B cell (primary cell): ENCODE data around the gene PPP1R14D. TPM values are rescaled to one million over a fixed set of nuclear protein-coding genes. Genes with fewer than 3 reads are reported as not detected.

Source experiments
- ATAC-seq: fragments of 200-7000 bp; cut with Tn5 transposase; one replicate; pipeline ENCODE4 v1.10.0; 2021; ENCODE audit warnings: low read depth, mild to moderate bottlenecking, moderate number of reproducible peaks, moderate library complexity
- CTCF ChIA-PET: fragments of 350-600 bp; sonication (Branson Sonifier 250); formaldehyde crosslinking; loops from one replicate; lab custom pipeline; 2021; ENCODE audit warnings: antibody characterized with exemption, inconsistent platforms; lab: Charles Lee
- POLR2A ChIA-PET: fragments of 350-600 bp; sonication (Branson Sonifier 250); formaldehyde crosslinking; loops from one replicate; lab custom pipeline; 2021; ENCODE audit warnings: antibody characterized with exemption; lab: Charles Lee
- DNase-seq: peaks from one replicate; pipeline ENCODE4 v3.0.0; 2013
- H2AFZ ChIP-seq: 2 replicates; pipeline ENCODE4 v1.6.1; 2012; ENCODE audit warnings: mild to moderate bottlenecking, low read depth, low read length; ENCODE audit not compliant: insufficient read depth, poor library complexity, severe bottlenecking
- H3K27ac ChIP-seq, 2 donors: 1 replicate in 1 of 2; 2 replicates in 1 of 2; pipeline ENCODE4 v1.5.1; 2012 to 2013; ENCODE audit warnings: low read length in 2 of 2, mild to moderate bottlenecking in 2 of 2, moderate library complexity in 1 of 2
- H3K27me3 ChIP-seq, 4 experiments: fragments of 200-600 bp in 1 of 4; sonication (generic) in 1 of 4; replicated peaks in 1 of 4; 1 replicate in 2 of 4; 2 replicates in 2 of 4; pipeline versions ENCODE4 v1.6.1 to v1.7.0; 2013 to 2016; ENCODE audit warnings: low read length in 3 of 4, mild to moderate bottlenecking in 2 of 4, mixed read lengths in 1 of 4, moderate library complexity in 1 of 4; ENCODE audit not compliant: insufficient read depth in 4 of 4, control insufficient read depth in 3 of 4; ENCODE audit errors: control extremely low read depth in 1 of 4
- H3K36me3 ChIP-seq, 2 experiments: replicated peaks in 1 of 2; 1 replicate in 1 of 2; 2 replicates in 1 of 2; pipeline versions ENCODE4 v1.6.1 to v1.7.1; 2013; ENCODE audit warnings: low read length in 1 of 2; ENCODE audit not compliant: insufficient read depth in 2 of 2, control insufficient read depth in 1 of 2; ENCODE audit errors: control extremely low read depth in 1 of 2, extremely low read depth in 1 of 2
- H3K4me1 ChIP-seq, 2 donors: fragments of 200-600 bp in 1 of 2; sonication (generic) in 1 of 2; 1 replicate in 1 of 2; 2 replicates in 1 of 2; pipeline versions ENCODE4 v1.5.1 to v1.6.1; 2013 to 2017; ENCODE audit warnings: low read length in 2 of 2; ENCODE audit not compliant: control insufficient read depth in 2 of 2, insufficient read depth in 2 of 2
- H3K4me2 ChIP-seq: replicated peaks from 2 replicates; pipeline ENCODE3; 2012; ENCODE audit warnings: mild to moderate bottlenecking, low read depth, low read length; ENCODE audit not compliant: poor library complexity, severe bottlenecking
- H3K4me3 ChIP-seq, 5 experiments: fragments of 200-600 bp in 1 of 5; sonication (generic) in 1 of 5; 1 replicate in 3 of 5; 2 replicates in 2 of 5; pipeline versions ENCODE4 v1.5.1 to v1.7.0; 2011 to 2016; ENCODE audit warnings: low read length in 4 of 5, mild to moderate bottlenecking in 4 of 5, low read depth in 2 of 5, control low read depth in 1 of 5, moderate library complexity in 1 of 5; ENCODE audit not compliant: insufficient read depth in 1 of 5; ENCODE audit errors: control extremely low read depth in 1 of 5, extremely low read depth in 1 of 5
- H3K79me2 ChIP-seq: fragments of 200-600 bp; sonication (generic); one replicate; pipeline ENCODE4 v1.6.0; 2016; ENCODE audit warnings: low read length; ENCODE audit not compliant: control insufficient read depth, insufficient read depth
- H3K9ac ChIP-seq: fragments of 200-600 bp; sonication (generic); 2 replicates; pipeline ENCODE4 v1.6.1; 2017; ENCODE audit warnings: mild to moderate bottlenecking, low read length, moderate library complexity
- H3K9me3 ChIP-seq, 3 donors: one replicate each; pipeline versions ENCODE4 v1.6.1 to v1.7.1; 2013; ENCODE audit warnings: low read length in 2 of 3; ENCODE audit not compliant: control insufficient read depth in 2 of 3, insufficient read depth in 1 of 3; ENCODE audit errors: control extremely low read depth in 1 of 3
- H4K20me1 ChIP-seq: 2 replicates; pipeline ENCODE4 v1.6.0; 2012; ENCODE audit warnings: mild to moderate bottlenecking, low read length; ENCODE audit not compliant: insufficient read depth, control insufficient read depth, poor library complexity, severe bottlenecking
- H3K27ac Mint-ChIP-seq: one replicate; pipeline ENCODE4 v1.8.0; 2021; ENCODE audit warnings: mixed read lengths
- H3K27me3 Mint-ChIP-seq: one replicate; pipeline ENCODE4 v1.8.0; 2021; ENCODE audit warnings: mixed read lengths
- H3K4me1 Mint-ChIP-seq: one replicate; pipeline ENCODE4 v1.8.0; 2021; ENCODE audit warnings: mixed read lengths
- H3K4me3 Mint-ChIP-seq: one replicate; pipeline ENCODE4 v1.8.0; 2021; ENCODE audit warnings: mixed read lengths
- H3K9me3 Mint-ChIP-seq: one replicate; pipeline ENCODE4 v1.8.0; 2022; ENCODE audit warnings: mixed read lengths; ENCODE audit not compliant: insufficient read depth
- CTCF ChIP-seq: fragments of 200-600 bp; IDR thresholded peaks from one replicate; pipeline ENCODE4 v1.8.0; 2022; ENCODE audit warnings: antibody characterized with exemption, mild to moderate bottlenecking
- EZH2 ChIP-seq: IDR thresholded peaks from 2 replicates; pipeline ENCODE4 v1.6.1; 2012; ENCODE audit warnings: borderline replicate concordance, low read depth, mild to moderate bottlenecking, moderate library complexity, low read length; ENCODE audit not compliant: insufficient read depth, poor library complexity, severe bottlenecking
- WGBS: methylation state at CpG from one replicate; pipeline ENCODE4 v1.1.5; 2013; ENCODE audit warnings: missing lambda C conversion rate; ENCODE audit not compliant: insufficient coverage; 5-methylcytosine and 5-hydroxymethylcytosine counted together
- intact Hi-C: fragments of 100-400 bp; cut with micrococcal nuclease; formaldehyde crosslinking; loops from one replicate; pipeline ENCODE4 v1.10.0; 2022
- polyA plus RNA-seq: library from polyadenylated mRNA; depleted of rRNA; stranded (reverse); fragments of >200 nt; gene quantifications from 2 replicates; pipeline ENCODE4 v1.2.3, GENCODE V29; 2012
- total RNA-seq, 2 donors: library from RNA; stranded (reverse); fragments of 120-200 nt in 1 of 2; gene quantifications; 1 replicate in 1 of 2; 2 replicates in 1 of 2; pipeline versions ENCODE4 v1.2.3 to v1.2.4, GENCODE V29; 2013 to 2022

PPP1R14D gene
- total and polyA plus RNA-seq, 2 donors (not counting 1 experiment from before 2014, with no cell fraction given) = 0.19 TPM; not detected in 1

DNA sequence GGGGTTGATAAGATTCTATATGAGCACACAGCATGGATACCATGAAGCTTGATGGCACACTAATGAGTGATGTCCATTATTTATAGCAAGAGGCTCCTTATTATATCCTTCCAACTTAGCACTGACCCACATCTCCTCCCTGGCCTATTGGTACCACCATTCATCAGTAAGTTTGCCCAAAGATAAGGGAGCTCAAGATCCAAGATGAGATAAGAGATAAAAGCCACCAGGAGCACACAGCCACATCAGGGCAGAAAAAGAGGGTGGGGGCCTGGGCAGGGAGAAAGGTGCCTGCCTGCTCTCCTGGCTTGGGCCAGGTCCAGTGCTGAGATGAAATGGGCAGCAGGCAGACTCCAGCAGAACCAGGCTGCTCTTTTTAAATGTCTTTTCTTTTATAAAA is 4.4 kb upstream of the PPP1R14D start:
- CTCF ChIA-PET = interaction anchor here (0.8 kb wide), 1 partner anchor 24 kb away, joined by 3 read pairs; no protein-coding TSS in a partner anchor
- H2AFZ ChIP-seq = no peak overlapping the region
- no peaks in the 10 kb centered on the region for H4K20me1 ChIP-seq
- H3K9me3 ChIP-seq = peaks cover 0 to 3% (median 0%) of the 10 kb centered on the region in 3 donors
- DNase-seq (no peak), ATAC-seq (no peak)
- no peaks in the 10 kb centered on the region for H3K27me3 ChIP-seq
- H3K27me3 Mint-ChIP-seq = no peaks in the 10 kb centered on the region
- no peak for TF ChIP-seq CTCF
- no peak for TF ChIP-seq EZH2
- no peak overlapping the region for H3K4me2 ChIP-seq
- no peak overlapping the region for H3K9ac ChIP-seq
- no peaks in the 10 kb centered on the region for H3K4me1 Mint-ChIP-seq
- POLR2A ChIA-PET = no interaction called here
- intact Hi-C loops = no loop called here
- no peaks in the 10 kb centered on the region for H3K36me3 ChIP-seq
- H3K79me2 ChIP-seq = no peaks in the 10 kb centered on the region
- no peak overlapping the region for H3K4me3 ChIP-seq
- no peak overlapping the region for H3K27ac Mint-ChIP-seq
- no peaks in the 10 kb centered on the region for H3K4me1 ChIP-seq
- no peaks in the 10 kb centered on the region for H3K9me3 Mint-ChIP-seq
- H3K27ac ChIP-seq = no peak overlapping the region
- H3K4me3 Mint-ChIP-seq = no peak overlapping the region

DNA sequence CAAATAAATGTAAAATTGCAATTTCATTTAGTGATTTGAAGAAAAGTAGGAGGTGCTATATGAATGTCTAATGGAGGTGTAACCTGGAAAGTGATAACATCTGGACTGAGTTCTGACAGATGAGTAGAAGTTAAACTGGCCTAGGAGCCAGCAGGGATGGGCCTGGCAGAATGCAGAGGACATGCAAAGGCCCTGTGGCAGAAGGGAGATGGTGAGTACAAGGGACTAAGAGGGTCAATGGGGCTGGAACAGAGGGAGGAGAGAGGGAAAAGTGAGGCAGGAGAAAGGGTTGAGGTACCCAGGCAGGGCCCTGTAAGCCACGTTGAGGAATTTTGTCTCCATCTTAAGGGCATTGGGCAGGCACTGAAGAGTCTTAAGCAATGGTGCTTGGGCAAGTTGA is 3.4 kb upstream of the PPP1R14D start:
- Mint-ChIP-seq H3K4me3 (no peak overlapping the region), H3K9me3 (no peaks in the 10 kb centered on the region), H3K27me3 (no peaks in the 10 kb centered on the region), H3K4me1 (no peaks in the 10 kb centered on the region), H3K27ac (no peak overlapping the region)
- no peaks in the 10 kb centered on the region for H4K20me1 ChIP-seq
- no peak overlapping the region for H3K9ac ChIP-seq
- H2AFZ ChIP-seq = no peak overlapping the region
- ChIA-PET POLR2A (no interaction called here), CTCF (no interaction called here)
- ATAC-seq (no peak), DNase-seq (no peak)
- no peaks in the 10 kb centered on the region for H3K4me1 ChIP-seq
- TF ChIP-seq EZH2 = no peak
- TF ChIP-seq CTCF = no peak
- peaks cover 0 to 3% (median 0%) of the 10 kb centered on the region in 3 donors for H3K9me3 ChIP-seq
- H3K27me3 ChIP-seq = no peaks in the 10 kb centered on the region
- H3K79me2 ChIP-seq = no peaks in the 10 kb centered on the region
- no peak overlapping the region for H3K4me2 ChIP-seq
- no peak overlapping the region for H3K4me3 ChIP-seq
- intact Hi-C loops = no loop called here
- H3K27ac ChIP-seq = no peak overlapping the region
- no peaks in the 10 kb centered on the region for H3K36me3 ChIP-seq
- 75% methylated on average over 1 of the region's 1 CpG for WGBS
